Activated CD4-positive, CD25-positive, alpha-beta regulatory T cell treated with anti-CD3 and anti-CD28 coated beads, Interleukin-2, amount 50 U/mL, for 72 hours (primary cell): ENCODE data around the gene MXI1.
"Not testable (repeated sequence)": the region's sequence is repeated elsewhere in the genome, so short reads cannot be mapped to it uniquely, and the experiment has no call there.

Experiments used
- DNase-seq: peaks from one replicate; pipeline ENCODE4 v3.0.0; 2021

Gene MXI1

GRCh38 chr10:110244550-110244949, 37.1 kb downstream of the MXI1 start:
- no peak for DNase-seq

- not testable (repeated sequence) for DNase-seq
Observed at GRCh38 chr10:110247833-110248232, 40.4 kb downstream of the MXI1 start.

GRCh38 chr10:110249489-110249888, 42.1 kb downstream of the MXI1 start:
- DNase-seq = not testable (repeated sequence)

GRCh38 chr10:110251392-110251791, 44.0 kb downstream of the MXI1 start:
- not testable (repeated sequence) for DNase-seq

- no peak for DNase-seq
Observed at GRCh38 chr10:110252151-110252550, 44.7 kb downstream of the MXI1 start.

GRCh38 chr10:110254467-110254866, 47.1 kb downstream of the MXI1 start:
- DNase-seq = no peak

GRCh38 chr10:110258542-110258941, 51.1 kb downstream of the MXI1 start:
- DNase-seq = no peak

- no peak for DNase-seq
Observed at GRCh38 chr10:110259317-110259716, 51.9 kb downstream of the MXI1 start.

- no peak for DNase-seq
Observed at GRCh38 chr10:110260746-110261477, 53.5 kb downstream of the MXI1 start.

GRCh38 chr10:110263164-110263563, 55.8 kb downstream of the MXI1 start:
- DNase-seq = no peak

GRCh38 chr10:110265573-110266193, 58.3 kb downstream of the MXI1 start:
- DNase-seq = no peak

- DNase-seq = no peak
Observed at GRCh38 chr10:110267276-110267675, 59.9 kb downstream of the MXI1 start.

- DNase-seq = no peak
Observed at GRCh38 chr10:110268442-110268841, 61.0 kb downstream of the MXI1 start.

- DNase-seq = no peak
Observed at GRCh38 chr10:110268971-110269370, 61.6 kb downstream of the MXI1 start.

- DNase-seq = no peak
Observed at GRCh38 chr10:110269374-110270318, 62.2 kb downstream of the MXI1 start.

- not testable (repeated sequence) for DNase-seq
Observed at GRCh38 chr10:110272995-110273394, 65.6 kb downstream of the MXI1 start.

GRCh38 chr10:110273474-110273873, 66.1 kb downstream of the MXI1 start:
- DNase-seq = no peak

- no peak for DNase-seq
Observed at GRCh38 chr10:110274072-110274627, 66.7 kb downstream of the MXI1 start.

GRCh38 chr10:110274647-110275046, 67.2 kb downstream of the MXI1 start:
- no peak for DNase-seq

GRCh38 chr10:110275128-110275729, 67.8 kb downstream of the MXI1 start:
- no peak for DNase-seq

- no peak for DNase-seq
Observed at GRCh38 chr10:110276603-110277002, 69.2 kb downstream of the MXI1 start.

- no peak for DNase-seq
Observed at GRCh38 chr10:110277591-110277990, 70.2 kb downstream of the MXI1 start.
